Adrenal gland (tissue), 12 donors: ENCODE results near the gene GPSM1. TPM values are rescaled to one million over a fixed set of nuclear protein-coding genes. Genes with fewer than 3 reads are reported as not detected.

ENCODE experiments used
- DNase-seq, 7 donors: peaks; one replicate each; pipeline ENCODE4 v3.0.0-alpha.2; 2019 to 2020
- H3K27ac ChIP-seq, 5 donors: fragments of 200-600 bp; sonication (generic) in 4 of 5; 1 replicate in 3 of 5; 2 replicates in 2 of 5; pipeline versions ENCODE4 v1.5.1 to v1.8.0; 2016 to 2020; ENCODE audit warnings: mild to moderate bottlenecking in 1 of 5
- H3K27me3 ChIP-seq: fragments of 200-600 bp; 2 replicates; pipeline ENCODE4 v1.8.0; 2021
- H3K36me3 ChIP-seq, 2 donors: fragments of 200-600 bp; replicated peaks in 1 of 2; 1 replicate in 1 of 2; 2 replicates in 1 of 2; pipeline versions ENCODE4 v1.5.1 to v1.8.0; 2018 to 2022
- H3K4me1 ChIP-seq, 2 donors: fragments of 200-600 bp; replicated peaks in 1 of 2; 1 replicate in 1 of 2; 2 replicates in 1 of 2; pipeline versions ENCODE4 v1.5.1 to v1.8.0; 2018 to 2021
- H3K4me3 ChIP-seq, 4 donors: fragments of 200-600 bp; sonication (generic) in 3 of 4; one replicate each; pipeline ENCODE4 v1.5.1; 2016 to 2018
- H3K9me3 ChIP-seq, 3 donors: fragments of 200-600 bp; sonication (generic) in 1 of 3; replicated peaks in 1 of 3; 1 replicate in 2 of 3; 2 replicates in 1 of 3; pipeline versions ENCODE4 v1.5.1 to v1.8.0; 2016 to 2021
- POLR2A ChIP-seq, 2 donors: fragments of 450-650 bp; IDR thresholded peaks; one replicate each; pipeline ENCODE4 v1.6.1; 2017; ENCODE audit warnings: antibody characterized with exemption in 2 of 2, mild to moderate bottlenecking in 2 of 2, moderate library complexity in 1 of 2
- WGBS, 4 donors: extraction: QIAGEN DNeasy Blood & Tissue Kit in 2 of 4; methylation state at CpG; one replicate each; pipeline versions ENCODE4 v1.1.5 to v1.1.7; 2013 to 2017; 5-methylcytosine and 5-hydroxymethylcytosine counted together
- intact Hi-C, 2 donors: fragments of 100-400 bp; cut with DNase I; formaldehyde crosslinking; loops; one replicate each; pipeline versions ENCODE4 v1.14.1 to v1.15.0; 2022 to 2023
- polyA plus RNA-seq, 3 donors: library from polyadenylated mRNA; stranded (reverse); fragments of 200-250 nt in 2 of 3; fragments of 350-450 nt in 1 of 3; fragmentation: Illumina TruSeq in 1 of 3; extraction: RNeasy Lipid Tissue Mini Kit (QIAGEN cat#74804) in 1 of 3; gene quantifications; one replicate each; pipeline ENCODE4 v1.2.3, GENCODE V29; 2013 to 2014
- total RNA-seq, 9 donors: library from RNA; depleted of rRNA in 4 of 9; stranded (reverse); fragments of >200 nt in 4 of 9; fragments of 120-200 nt in 1 of 9; fragmentation: NEBNext Ultra II Directional in 1 of 9; extraction: Animal tissue kit (Norgen Biotek cat#: 25700) in 1 of 9; gene quantifications; one replicate each; pipeline versions ENCODE4 v1.1.0 to v1.2.4, GENCODE V29; 2013 to 2023
- TF ChIP-seq, protein P1 (sequence below), 6 experiments: fragments of 450-650 bp in 4 of 6; fragments of 200-600 bp in 2 of 6; sonication (generic) in 1 of 6; IDR thresholded peaks; 1 replicate in 5 of 6; 2 replicates in 1 of 6; pipeline versions ENCODE4 v1.5.1 to v1.8.0; 2016 to 2021; ENCODE audit warnings: antibody characterized with exemption in 6 of 6, mild to moderate bottlenecking in 2 of 6, moderate library complexity in 1 of 6
- donor health status: healthy with polysubstance abuse.
- donor health status: Bipolar disorder and iron deficiency.
- donor health status: DM: yes; HTN: yes; CAD: no.
- donor health status: DM: no; HTN: no; CAD: no.
- donor health status: DM: no; HTN: no; CAD: no.
- donor health status: DM: yes; HTN: yes; CAD: no.

The GPSM1 gene
- total and polyA plus RNA-seq, 12 donors, result 2.9 to 50.4 (median 17.2) TPM

DNA sequence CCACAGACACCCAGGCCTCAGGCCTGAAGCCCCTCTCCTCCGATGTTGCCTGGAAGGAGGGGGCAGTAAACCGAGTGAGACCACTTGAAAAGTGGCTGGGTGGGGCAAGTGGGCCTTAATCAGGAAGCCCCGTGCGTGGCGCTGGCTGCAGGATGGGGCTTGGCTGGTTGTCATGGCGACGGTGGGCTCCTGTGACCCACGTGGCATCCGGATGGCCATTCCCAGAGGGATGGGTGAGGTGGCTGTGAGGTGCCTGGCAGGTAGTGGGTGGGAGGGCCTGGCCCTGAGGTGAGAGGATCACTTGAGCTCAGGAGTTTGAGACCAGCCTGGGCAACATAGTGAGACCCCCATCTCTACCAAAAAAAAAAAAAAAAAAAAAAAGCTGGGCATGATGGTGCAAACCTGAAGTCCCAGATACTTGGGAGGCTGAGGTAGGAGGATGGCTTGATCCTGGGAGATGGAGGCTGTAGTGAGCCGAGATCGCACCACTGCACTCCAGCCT, 5.2 kb downstream of the GPSM1 start:
- no peak for TF ChIP-seq POLR2A (IDR thresholded peaks at IDR 0.05)
- TF ChIP-seq, protein P1, sequence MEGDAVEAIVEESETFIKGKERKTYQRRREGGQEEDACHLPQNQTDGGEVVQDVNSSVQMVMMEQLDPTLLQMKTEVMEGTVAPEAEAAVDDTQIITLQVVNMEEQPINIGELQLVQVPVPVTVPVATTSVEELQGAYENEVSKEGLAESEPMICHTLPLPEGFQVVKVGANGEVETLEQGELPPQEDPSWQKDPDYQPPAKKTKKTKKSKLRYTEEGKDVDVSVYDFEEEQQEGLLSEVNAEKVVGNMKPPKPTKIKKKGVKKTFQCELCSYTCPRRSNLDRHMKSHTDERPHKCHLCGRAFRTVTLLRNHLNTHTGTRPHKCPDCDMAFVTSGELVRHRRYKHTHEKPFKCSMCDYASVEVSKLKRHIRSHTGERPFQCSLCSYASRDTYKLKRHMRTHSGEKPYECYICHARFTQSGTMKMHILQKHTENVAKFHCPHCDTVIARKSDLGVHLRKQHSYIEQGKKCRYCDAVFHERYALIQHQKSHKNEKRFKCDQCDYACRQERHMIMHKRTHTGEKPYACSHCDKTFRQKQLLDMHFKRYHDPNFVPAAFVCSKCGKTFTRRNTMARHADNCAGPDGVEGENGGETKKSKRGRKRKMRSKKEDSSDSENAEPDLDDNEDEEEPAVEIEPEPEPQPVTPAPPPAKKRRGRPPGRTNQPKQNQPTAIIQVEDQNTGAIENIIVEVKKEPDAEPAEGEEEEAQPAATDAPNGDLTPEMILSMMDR (IDR thresholded peaks at IDR 0.05), result no peak
- H3K4me1 ChIP-seq, result peaks cover 5 to 16% of the 10 kb centered on the region in 2 donors
- peaks cover 0 to 4% of the 10 kb centered on the region in 2 donors for H3K36me3 ChIP-seq
- H3K27me3 ChIP-seq, result no peaks in the 10 kb centered on the region
- H3K4me3 ChIP-seq, result no peak overlapping the region
- no peak for DNase-seq
- WGBS, 4 donors, result 77 to 95% (median 87%) methylated on average over 2 to 11 of the region's 11 CpGs
- no peak overlapping the region for H3K27ac ChIP-seq
- no peaks in the 10 kb centered on the region for H3K9me3 ChIP-seq
- intact Hi-C loops, result no loop called here

DNA sequence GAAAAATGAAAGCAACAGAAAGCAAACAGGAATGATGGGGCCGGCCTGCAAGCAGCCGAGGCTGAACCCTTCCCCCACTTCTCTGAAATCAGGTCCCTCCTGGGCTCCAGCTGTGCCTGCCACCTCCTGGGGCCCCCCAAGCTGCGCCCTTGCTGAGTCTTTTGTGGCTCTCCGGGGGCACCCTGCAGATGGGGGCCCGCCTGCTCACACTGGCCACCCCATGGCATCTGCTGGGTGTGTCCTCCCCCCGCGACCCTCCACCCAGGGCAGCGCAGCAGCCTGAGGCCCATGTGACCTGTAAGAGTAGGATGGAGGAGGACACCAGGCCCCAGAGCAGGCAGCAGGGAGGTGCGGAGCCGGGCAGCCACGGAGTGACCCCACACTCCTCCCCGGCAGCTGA, 5.7 kb downstream of the GPSM1 start:
- no peaks in the 10 kb centered on the region for H3K9me3 ChIP-seq
- H3K27ac ChIP-seq, result no peak overlapping the region
- no peaks in the 10 kb centered on the region for H3K27me3 ChIP-seq
- 91 to 96% (median 93%) methylated on average over 3 to 12 of the region's 12 CpGs for WGBS, 4 donors
- H3K36me3 ChIP-seq, result peaks cover 0 to 6% of the 10 kb centered on the region in 2 donors
- no peak overlapping the region for H3K4me3 ChIP-seq
- peaks cover 1 to 14% of the 10 kb centered on the region in 2 donors for H3K4me1 ChIP-seq
- intact Hi-C loops, result no loop called here
- no peak for DNase-seq
- TF ChIP-seq, protein P1 (IDR thresholded peaks at IDR 0.05), result no peak
- TF ChIP-seq POLR2A (IDR thresholded peaks at IDR 0.05), result no peak

DNA sequence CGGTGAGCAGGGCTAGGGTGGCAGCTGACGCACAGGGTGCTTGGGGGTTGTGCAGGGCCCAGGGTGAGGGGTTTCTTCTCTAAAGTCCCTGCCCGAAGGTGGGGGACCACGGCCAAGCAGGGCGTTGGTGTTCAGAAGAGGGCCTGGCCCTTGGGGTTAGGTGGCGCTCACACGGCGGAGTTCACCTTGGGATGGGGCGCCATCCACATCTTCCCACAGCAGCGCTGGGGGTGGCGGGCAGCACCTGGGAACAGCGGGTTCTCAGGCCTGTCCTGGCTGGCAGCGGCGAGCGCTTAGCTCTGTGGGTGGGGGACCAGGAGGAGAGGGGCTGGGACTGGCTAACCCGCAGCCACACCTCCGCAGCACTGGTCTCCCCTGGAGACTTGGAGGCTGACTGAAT, 6.1 kb downstream of the GPSM1 start:
- intact Hi-C loops, result no loop called here

DNA sequence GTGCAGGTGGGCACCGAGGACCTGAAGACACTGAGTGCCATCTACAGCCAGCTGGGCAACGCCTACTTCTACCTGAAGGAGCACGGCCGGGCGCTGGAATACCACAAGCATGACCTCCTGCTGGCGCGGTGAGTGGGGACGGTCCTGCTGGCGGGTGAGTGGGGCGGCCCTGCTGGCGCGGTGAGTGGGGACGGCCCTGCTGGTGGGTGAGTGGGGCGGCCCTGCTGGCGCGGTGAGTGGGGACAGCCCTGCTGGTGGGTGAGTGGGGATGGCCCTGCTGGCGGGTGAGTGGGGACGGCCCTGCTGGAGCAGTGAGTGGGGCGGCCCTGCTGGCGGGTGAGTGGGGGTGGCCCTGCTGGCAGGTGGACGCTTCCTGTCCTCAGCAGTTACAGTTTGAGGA, 7.2 kb downstream of the GPSM1 start:
- Histone ChIP-seq H3K9me3 (no peaks in the 10 kb centered on the region), H3K36me3 (peaks cover 0 to 6% of the 10 kb centered on the region in 2 donors), H3K4me1 (no peaks in the 10 kb centered on the region), H3K4me3 (no peak overlapping the region), H3K27me3 (no peaks in the 10 kb centered on the region), H3K27ac (no peak overlapping the region)
- TF ChIP-seq, protein P1 (IDR thresholded peaks at IDR 0.05), result no peak
- no peak for TF ChIP-seq POLR2A (IDR thresholded peaks at IDR 0.05)
- 93 to 97% (median 94%) methylated on average over 20 to 21 of the region's 21 CpGs for WGBS, 4 donors
- intact Hi-C loops, result no loop called here
- DNase-seq, result no peak

More for the DNA sequence above, 6.1 kb downstream of the GPSM1 start:
- Histone ChIP-seq H3K36me3 (peaks cover 0 to 6% of the 10 kb centered on the region in 2 donors), H3K9me3 (no peaks in the 10 kb centered on the region), H3K4me1 (peaks cover 0 to 9% of the 10 kb centered on the region in 2 donors), H3K4me3 (no peak overlapping the region), H3K27ac (no peak overlapping the region), H3K27me3 (no peaks in the 10 kb centered on the region)
- WGBS, 4 donors, result 91 to 100% (median 94%) methylated on average over 3 to 17 of the region's 17 CpGs
- TF ChIP-seq, protein P1 (IDR thresholded peaks at IDR 0.05), result no peak
- no peak for TF ChIP-seq POLR2A (IDR thresholded peaks at IDR 0.05)
- DNase-seq, result no peak
